Measurements from ENCODE around the gene NOP14.

The NOP14 gene

GRCh38 chr4:2944586-2945526, 18.4 kb downstream of the NOP14 start:
- no peaks in the 10 kb centered on the region for H3K27me3 ChIP-seq
- TF ChIP-seq CTCF (IDR thresholded peaks at IDR 0.05; ENCODE audit: low read depth, low read length): no peak
- H3K4me3 ChIP-seq (ENCODE audit: low read depth, low read length): no peak overlapping the region
- no peaks in the 10 kb centered on the region for H3K9me3 ChIP-seq
- H3K36me3 ChIP-seq: peaks cover 95% of the 10 kb centered on the region
- DNase-seq: no peak
- H3K4me1 ChIP-seq: no peaks in the 10 kb centered on the region

GRCh38 chr4:2944091-2944482, 19.1 kb downstream of the NOP14 start:
- no peak for DNase-seq
- TF ChIP-seq CTCF (IDR thresholded peaks at IDR 0.05; ENCODE audit: low read depth, low read length): no peak
- H3K4me1 ChIP-seq: no peaks in the 10 kb centered on the region
- H3K27me3 ChIP-seq: no peaks in the 10 kb centered on the region
- no peaks in the 10 kb centered on the region for H3K9me3 ChIP-seq
- no peak overlapping the region for H3K4me3 ChIP-seq (ENCODE audit: low read depth, low read length)
- H3K36me3 ChIP-seq: peaks cover 95% of the 10 kb centered on the region

- no peaks in the 10 kb centered on the region for H3K27me3 ChIP-seq
- H3K9me3 ChIP-seq: no peaks in the 10 kb centered on the region
- peaks cover 95% of the 10 kb centered on the region for H3K36me3 ChIP-seq
- H3K4me1 ChIP-seq: no peaks in the 10 kb centered on the region
- H3K4me3 ChIP-seq (ENCODE audit: low read depth, low read length): no peak overlapping the region
- DNase-seq: no peak
- TF ChIP-seq CTCF (IDR thresholded peaks at IDR 0.05; ENCODE audit: low read depth, low read length): no peak
Observed at GRCh38 chr4:2943364-2944090, 19.7 kb downstream of the NOP14 start.

- Histone ChIP-seq H3K4me3 (ENCODE audit: low read depth, low read length) (no peak overlapping the region), H3K9me3 (no peaks in the 10 kb centered on the region), H3K4me1 (peaks cover 4% of the 10 kb centered on the region), H3K36me3 (peaks cover 96% of the 10 kb centered on the region), H3K27me3 (no peaks in the 10 kb centered on the region)
- no peak for DNase-seq
- TF ChIP-seq CTCF (IDR thresholded peaks at IDR 0.05; ENCODE audit: low read depth, low read length): no peak
Observed at GRCh38 chr4:2942532-2943363, 20.5 kb downstream of the NOP14 start.

- no peak for DNase-seq
- H3K27me3 ChIP-seq: no peaks in the 10 kb centered on the region
- H3K9me3 ChIP-seq: no peaks in the 10 kb centered on the region
- no peak for TF ChIP-seq CTCF (IDR thresholded peaks at IDR 0.05; ENCODE audit: low read depth, low read length)
- peaks cover 11% of the 10 kb centered on the region for H3K4me1 ChIP-seq
- H3K36me3 ChIP-seq: peaks cover 96% of the 10 kb centered on the region
- H3K4me3 ChIP-seq (ENCODE audit: low read depth, low read length): no peak overlapping the region
Observed at GRCh38 chr4:2942037-2942531, 21.1 kb downstream of the NOP14 start.
